ENCODE results near the gene BCAR1.

BCAR1 gene

GRCh38 chr16:75197522-75198134, 53.8 kb downstream of the BCAR1 start:
- no peak for DNase-seq

- no peak for DNase-seq
Measured at GRCh38 chr16:75196836-75197235, 54.6 kb downstream of the BCAR1 start.

- DNase-seq = no peak
Measured at GRCh38 chr16:75195811-75196790, 55.3 kb downstream of the BCAR1 start.

GRCh38 chr16:75193730-75194444, 57.5 kb downstream of the BCAR1 start:
- DNase-seq = no peak

GRCh38 chr16:75193265-75193650, 58.2 kb downstream of the BCAR1 start:
- no peak for DNase-seq

- no peak for DNase-seq
Measured at GRCh38 chr16:75192606-75193264, 58.7 kb downstream of the BCAR1 start.

- DNase-seq = no peak
Measured at GRCh38 chr16:75189638-75190245, 61.7 kb downstream of the BCAR1 start.

- no peak for DNase-seq
Measured at GRCh38 chr16:75188832-75189477, 62.5 kb downstream of the BCAR1 start.

GRCh38 chr16:75181630-75182029, 69.8 kb downstream of the BCAR1 start:
- no peak for DNase-seq

GRCh38 chr16:75179208-75179607, 72.2 kb downstream of the BCAR1 start:
- no peak for DNase-seq
